Measurements from ENCODE around the gene CRACR2A.

DNA sequence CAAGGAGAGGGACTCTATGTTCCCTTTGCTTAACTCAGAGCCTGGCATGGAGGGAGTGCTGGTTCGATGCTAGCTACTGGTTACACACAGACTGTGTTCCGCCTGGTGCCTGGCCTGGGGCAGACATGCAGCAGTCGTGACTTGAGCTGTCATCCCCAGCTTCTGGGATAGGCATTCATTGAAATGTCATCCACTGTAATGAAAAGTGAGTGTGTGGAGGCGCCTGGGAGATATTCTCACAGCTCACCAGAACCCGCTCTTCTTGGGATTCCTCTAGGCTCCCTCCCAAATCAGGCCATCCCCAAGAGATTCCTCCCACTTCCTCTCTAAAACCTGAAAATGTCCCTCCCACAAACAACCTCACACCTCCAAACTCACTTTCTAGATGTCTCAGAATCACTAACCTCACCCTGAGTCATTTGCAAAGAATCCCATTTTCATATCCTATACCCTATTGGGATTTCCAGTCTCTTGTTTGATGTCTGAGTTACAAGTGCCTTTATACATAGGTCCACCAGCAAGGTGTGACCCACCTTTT, 82.8 kb downstream of the CRACR2A start:
- TF ChIP-seq, protein P1, sequence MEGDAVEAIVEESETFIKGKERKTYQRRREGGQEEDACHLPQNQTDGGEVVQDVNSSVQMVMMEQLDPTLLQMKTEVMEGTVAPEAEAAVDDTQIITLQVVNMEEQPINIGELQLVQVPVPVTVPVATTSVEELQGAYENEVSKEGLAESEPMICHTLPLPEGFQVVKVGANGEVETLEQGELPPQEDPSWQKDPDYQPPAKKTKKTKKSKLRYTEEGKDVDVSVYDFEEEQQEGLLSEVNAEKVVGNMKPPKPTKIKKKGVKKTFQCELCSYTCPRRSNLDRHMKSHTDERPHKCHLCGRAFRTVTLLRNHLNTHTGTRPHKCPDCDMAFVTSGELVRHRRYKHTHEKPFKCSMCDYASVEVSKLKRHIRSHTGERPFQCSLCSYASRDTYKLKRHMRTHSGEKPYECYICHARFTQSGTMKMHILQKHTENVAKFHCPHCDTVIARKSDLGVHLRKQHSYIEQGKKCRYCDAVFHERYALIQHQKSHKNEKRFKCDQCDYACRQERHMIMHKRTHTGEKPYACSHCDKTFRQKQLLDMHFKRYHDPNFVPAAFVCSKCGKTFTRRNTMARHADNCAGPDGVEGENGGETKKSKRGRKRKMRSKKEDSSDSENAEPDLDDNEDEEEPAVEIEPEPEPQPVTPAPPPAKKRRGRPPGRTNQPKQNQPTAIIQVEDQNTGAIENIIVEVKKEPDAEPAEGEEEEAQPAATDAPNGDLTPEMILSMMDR (IDR thresholded peaks at IDR 0.05; ENCODE audit: low read depth, low read length), result no peak
- no peak for TF ChIP-seq EZH2phosphoT487 (IDR thresholded peaks at IDR 0.05; ENCODE audit: low read depth)
